GM19463 (cell line): ENCODE data around the gene RTL5.

Source experiments
- ATAC-seq: cut with Tn5 transposase; IDR thresholded peaks from one replicate; pipeline ENCODE4 v1.9.1; 2021; ENCODE audit warnings: mild to moderate bottlenecking, moderate library complexity; ENCODE audit not compliant: unreplicated experiment

Gene RTL5

GRCh38 chrX:72130156-72130761, 1.5 kb downstream of the RTL5 start:
- no peak for ATAC-seq

DNA sequence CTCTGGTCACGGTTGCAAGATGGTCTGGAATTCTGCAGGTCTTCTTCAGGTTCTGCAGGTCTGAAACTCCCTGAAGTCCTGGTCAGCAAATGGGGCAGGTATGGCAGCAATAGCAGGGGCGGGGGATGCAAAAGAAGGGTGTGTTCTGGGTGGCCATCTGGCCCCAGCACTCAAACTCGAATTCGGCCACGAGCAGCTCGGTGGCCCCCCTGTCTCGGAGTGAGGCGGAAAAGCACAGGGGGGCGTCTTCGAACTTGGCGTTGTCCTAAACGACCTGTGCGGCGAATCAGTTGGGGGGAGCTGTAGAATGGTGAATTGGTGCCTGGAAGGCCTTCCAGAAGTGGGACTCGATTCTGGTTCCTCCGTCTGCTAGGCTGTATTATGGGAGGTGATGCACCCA, 2.1 kb downstream of the RTL5 start:
- no peak for ATAC-seq

DNA sequence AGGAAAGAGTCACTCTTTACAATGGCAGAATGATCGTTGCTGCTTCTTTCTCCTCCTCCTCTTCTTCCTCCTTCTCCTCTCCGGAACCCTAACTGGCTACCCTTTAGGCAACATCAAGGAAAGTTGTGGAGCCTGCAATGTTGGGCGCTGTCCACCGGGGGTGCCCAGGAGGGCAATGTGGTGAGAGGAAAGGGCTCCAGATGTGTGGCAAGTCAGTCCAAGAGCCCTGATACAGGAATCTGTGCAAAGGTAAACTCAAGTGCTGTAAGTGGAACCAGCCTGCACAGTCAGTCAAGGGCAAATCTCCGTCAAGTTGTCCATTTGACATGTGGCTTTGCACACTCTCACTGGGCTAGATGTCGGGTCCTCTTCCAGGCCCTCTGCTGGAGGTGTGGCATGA, 2.8 kb downstream of the RTL5 start:
- ATAC-seq, result no peak

DNA sequence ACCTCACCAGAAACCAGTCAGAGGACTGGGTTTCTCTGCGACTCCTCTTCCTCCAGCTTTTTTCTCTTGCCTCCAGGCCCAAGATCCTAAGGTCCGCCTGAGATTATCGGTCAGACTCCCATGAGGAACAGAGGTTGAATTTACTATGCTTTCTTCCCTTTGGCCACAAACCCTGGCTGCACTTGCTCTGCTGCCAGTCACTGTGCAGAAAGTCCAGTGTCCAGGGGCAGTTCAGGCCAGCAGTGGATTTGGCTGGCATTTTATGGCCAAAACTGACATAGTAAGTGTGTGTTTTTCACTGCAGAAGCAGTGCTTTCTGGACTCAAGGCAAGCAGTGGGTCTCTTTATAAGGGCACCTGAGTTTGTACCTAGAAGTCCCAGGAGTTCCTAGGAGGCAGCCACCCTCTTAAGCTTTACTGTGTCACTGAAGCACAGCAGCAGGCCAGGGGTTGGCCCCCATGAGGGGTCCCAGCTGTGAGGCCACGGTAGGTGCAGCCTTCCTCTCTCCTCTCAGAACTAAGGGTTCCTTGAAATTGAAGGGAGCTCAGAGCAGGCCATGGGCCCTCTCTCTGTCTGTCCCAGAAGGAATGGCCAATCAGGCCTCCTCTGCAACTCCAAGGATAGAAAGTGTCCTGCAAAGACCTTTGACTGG, 3.4 kb downstream of the RTL5 start:
- no peak for ATAC-seq

DNA sequence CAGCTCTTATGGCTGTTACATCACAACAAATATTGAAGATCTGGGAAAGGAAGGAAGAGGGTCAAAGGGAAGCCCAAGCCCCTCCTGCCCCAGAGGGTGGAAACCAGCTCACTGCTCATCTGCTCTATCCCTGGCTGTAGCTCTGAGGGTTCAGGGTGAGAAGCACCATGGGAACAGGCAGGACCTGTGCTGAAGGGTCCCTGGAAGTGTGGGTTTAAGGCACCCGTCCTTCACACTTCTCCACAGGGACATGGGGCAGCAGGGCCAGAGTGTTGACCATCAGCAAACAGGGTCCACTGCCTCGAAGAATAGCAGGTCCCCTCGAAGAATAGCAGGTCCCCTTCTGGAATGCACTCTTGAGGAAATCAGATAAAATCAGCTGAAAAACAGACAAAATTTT, 4.4 kb downstream of the RTL5 start:
- no peak for ATAC-seq

- ATAC-seq, result peak; percentile 78
Measured at GRCh38 chrX:72126539-72127140, 5.1 kb downstream of the RTL5 start.

DNA sequence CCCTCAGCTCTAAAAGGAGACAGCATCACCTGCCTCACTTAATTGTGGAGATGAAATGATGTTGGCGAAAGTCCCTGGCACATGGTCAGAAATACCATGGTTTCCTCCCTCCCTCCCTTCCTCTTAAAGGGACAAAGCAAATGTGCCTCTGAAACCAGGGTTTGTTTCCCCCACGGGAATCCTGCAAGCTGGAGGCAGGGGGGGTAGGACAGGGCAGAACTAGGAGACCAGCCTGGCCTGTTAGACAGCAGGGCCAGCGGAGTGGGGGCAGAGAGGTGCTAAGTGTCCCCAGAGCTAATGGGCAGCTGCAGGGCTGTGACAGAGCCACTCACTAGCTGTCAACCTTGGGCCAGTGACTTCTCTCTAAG, 5.7 kb downstream of the RTL5 start:
- no peak for ATAC-seq

- ATAC-seq, result no peak
Measured at GRCh38 chrX:72125331-72126047, 6.2 kb downstream of the RTL5 start.

DNA sequence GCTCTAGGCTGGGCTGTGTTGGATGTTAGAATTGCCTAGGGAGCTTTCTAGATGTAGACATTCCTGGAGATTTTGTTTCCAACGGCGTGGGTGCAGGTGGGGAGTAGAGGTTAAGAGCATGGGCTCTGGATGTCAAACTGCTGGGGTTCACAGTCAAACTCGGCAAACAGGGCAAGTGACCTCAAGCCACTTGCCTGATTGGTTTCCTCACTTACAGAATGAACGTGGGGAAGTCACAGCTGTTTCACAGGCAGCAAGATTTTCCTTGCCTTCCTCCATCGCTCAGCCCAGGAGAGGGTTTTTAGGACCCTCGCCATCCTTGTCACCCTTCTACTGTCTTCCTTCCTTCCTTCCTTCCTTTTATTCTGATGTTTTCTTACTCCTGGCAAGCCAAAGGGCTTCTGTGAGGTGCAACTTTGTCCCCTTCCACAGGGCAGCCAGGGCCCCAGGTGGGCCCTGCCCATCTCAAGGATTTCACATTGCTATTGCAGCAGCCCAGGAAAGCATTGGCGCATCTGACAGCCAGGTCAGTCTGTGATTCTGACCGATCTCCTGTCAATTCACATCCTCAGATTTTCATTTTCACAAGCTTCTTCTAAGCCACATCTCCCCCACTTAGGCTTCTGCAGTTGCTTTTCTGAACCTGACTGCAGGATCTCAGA, 7.0 kb downstream of the RTL5 start:
- no peak for ATAC-seq

- no peak for ATAC-seq
Measured at GRCh38 chrX:72123471-72124185, 8.1 kb downstream of the RTL5 start.

- no peak for ATAC-seq
Measured at GRCh38 chrX:72122621-72123337, 8.9 kb downstream of the RTL5 start.

DNA sequence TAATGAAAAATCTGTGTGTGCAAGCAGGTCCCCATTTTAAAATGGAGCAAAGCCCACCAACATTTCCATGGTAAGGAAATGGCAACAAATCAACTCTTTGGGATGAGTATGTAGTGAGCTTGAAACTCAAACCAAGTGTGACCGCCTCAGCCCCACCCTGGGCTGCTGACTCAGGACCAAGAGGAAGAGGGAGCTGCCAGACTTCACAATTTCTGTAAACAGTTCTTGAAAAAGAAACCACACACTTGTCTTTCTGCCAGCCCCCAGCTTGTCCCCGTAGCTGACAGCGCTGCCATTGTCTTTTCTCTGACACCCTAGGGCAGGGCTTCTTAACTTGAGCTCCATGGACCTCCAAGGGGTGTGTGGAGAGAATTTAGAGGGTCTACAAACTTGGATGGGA, 10.3 kb downstream of the RTL5 start:
- ATAC-seq, result peak; percentile 54

DNA sequence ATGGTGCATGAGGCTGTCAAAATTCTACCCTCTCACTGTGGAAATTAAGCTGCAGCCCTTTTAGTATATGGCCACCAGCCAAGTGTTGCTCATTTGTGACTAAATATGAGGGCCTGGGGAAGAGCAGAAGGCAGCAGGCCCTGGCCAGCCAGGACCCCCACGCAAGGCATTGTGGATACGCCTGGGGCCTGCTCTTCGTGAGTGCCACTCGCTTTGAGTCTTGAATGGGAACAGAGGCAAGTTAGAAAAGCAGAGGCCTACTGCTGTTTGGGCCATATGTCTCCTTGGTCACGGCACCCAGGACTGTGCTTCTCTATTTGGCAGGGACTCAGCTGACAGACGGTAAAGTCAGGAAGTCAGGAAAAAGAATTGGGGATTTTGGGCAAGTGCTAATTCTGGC, 10.9 kb downstream of the RTL5 start:
- ATAC-seq, result no peak

DNA sequence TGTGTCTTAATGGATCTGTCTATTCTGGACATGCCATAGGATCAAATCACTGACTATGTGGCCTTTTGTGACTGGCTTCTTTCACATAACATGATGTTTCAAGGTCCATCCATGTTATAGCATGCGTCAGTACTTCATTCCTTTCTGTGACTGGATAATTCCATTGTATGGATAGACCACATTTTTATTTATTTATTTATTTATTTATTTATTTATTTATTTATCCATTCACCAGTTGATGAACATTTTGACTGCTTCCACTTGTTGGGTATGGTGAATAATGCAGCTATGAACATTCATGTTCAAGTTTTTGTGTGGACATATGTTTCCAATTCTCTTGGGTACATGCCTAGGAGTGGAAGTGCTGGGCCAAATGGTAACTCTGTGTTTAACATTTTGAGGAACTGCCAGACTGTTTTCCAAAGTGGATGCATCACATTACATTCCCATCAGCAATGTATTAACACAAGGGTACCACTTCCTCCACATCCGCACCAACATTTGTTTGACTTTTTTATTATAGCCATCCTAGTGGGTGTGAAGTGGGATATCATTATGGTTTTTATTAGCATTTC, 14.0 kb downstream of the RTL5 start:
- ATAC-seq, result no peak

DNA sequence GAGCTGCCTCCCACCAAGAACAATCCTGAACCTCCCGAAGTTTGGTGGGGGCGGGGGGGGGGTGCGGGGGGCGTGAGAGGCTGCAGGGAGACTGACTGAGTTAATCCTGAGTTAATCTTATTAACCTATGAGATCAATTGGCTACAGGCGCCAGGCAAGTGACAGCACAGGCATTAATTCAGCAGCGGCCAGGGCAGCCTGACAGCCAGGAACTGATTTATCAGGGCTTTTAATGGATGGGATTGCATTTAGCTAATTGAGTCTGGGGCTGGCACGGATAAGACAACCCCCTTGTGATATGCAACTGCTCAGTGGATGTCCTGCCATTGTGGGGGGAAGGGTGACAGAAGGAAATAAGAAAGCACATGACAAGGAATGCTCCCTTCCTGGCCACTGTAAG, 16.3 kb downstream of the RTL5 start:
- no peak for ATAC-seq

- no peak for ATAC-seq
Measured at GRCh38 chrX:72114807-72115206, 16.9 kb downstream of the RTL5 start.

DNA sequence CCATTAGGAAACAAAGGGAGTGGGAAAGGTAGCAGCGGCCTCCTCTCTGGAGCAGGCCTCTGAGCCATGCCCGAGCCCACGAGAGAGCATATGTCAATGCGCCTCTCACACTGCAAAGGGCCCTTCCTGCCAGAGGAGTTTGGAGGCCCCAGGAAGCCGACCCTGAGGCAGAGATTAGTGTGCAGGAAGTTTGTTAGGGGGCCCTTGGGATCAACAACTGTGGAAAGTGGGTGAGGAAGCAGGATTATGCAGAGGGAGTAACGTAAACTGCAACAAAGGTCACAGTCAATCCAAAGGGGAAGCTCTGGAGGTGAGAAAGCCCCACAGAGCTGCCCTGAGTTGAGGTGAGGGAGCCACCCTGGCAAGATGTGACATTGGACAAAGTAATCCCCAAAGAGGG, 17.4 kb downstream of the RTL5 start:
- ATAC-seq, result no peak

DNA sequence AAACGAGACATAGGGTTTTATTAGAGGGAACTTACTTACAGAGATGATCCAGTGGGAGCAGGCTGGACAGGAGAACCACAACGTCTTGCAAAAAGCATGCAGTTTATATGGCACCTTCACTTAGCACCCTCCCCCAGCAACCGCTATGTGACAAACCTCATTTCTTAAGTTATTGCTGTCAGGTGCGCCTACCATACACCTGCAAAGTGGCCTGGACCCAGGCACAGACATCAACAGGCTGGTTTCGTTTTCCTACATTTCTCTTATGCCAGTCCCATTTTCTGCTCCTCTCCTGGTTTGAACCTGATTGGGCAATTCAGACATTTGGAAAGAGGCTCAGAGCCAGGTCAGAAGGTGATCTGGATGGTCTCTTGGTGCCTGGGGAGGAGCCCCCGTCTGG, 18.3 kb downstream of the RTL5 start:
- no peak for ATAC-seq

- ATAC-seq, result no peak
Measured at GRCh38 chrX:72110876-72111708, 20.6 kb downstream of the RTL5 start.
